ENCODE results near the gene AMN1. TPM values are rescaled to one million over a fixed set of nuclear protein-coding genes. Genes with fewer than 3 reads are reported as not detected.

The AMN1 gene
- total RNA-seq, 4 donors from 2014 or later: 6.8 to 27.6 (median 10.0) TPM

DNA sequence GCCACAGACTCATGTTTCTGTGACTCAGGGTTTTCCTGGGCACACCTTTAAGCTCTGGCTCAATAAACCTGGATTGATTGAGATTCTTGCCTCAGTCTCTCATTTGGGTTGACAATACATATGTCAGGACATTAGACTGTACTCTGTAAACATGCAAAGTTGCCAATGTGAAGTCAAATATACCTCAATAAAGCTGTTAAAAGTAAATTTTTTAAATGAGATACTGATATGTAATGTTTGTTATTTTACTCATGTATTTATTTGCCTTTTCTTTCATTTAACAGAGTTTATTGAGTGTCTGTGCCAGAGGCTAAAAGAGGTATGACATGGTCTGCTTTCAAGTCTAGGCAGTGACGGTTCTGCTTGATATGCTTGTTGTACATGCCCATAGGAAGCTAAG, 73.0 kb downstream of the AMN1 start:
- ATAC-seq (ENCODE audit: low FRiP score): no peak
- TF ChIP-seq, protein P1, sequence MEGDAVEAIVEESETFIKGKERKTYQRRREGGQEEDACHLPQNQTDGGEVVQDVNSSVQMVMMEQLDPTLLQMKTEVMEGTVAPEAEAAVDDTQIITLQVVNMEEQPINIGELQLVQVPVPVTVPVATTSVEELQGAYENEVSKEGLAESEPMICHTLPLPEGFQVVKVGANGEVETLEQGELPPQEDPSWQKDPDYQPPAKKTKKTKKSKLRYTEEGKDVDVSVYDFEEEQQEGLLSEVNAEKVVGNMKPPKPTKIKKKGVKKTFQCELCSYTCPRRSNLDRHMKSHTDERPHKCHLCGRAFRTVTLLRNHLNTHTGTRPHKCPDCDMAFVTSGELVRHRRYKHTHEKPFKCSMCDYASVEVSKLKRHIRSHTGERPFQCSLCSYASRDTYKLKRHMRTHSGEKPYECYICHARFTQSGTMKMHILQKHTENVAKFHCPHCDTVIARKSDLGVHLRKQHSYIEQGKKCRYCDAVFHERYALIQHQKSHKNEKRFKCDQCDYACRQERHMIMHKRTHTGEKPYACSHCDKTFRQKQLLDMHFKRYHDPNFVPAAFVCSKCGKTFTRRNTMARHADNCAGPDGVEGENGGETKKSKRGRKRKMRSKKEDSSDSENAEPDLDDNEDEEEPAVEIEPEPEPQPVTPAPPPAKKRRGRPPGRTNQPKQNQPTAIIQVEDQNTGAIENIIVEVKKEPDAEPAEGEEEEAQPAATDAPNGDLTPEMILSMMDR (IDR thresholded peaks at IDR 0.05): no peak

GRCh38 chr12:31655208-31655607, 73.6 kb downstream of the AMN1 start:
- DNase-seq (ENCODE audit: low spot score) (no peak), ATAC-seq (ENCODE audit: low FRiP score) (no peak)
- TF ChIP-seq, protein P1 (IDR thresholded peaks at IDR 0.05): no peak

More for the DNA sequence above, 73.0 kb downstream of the AMN1 start:
- DNase-seq (ENCODE audit: low spot score): no peak

DNA sequence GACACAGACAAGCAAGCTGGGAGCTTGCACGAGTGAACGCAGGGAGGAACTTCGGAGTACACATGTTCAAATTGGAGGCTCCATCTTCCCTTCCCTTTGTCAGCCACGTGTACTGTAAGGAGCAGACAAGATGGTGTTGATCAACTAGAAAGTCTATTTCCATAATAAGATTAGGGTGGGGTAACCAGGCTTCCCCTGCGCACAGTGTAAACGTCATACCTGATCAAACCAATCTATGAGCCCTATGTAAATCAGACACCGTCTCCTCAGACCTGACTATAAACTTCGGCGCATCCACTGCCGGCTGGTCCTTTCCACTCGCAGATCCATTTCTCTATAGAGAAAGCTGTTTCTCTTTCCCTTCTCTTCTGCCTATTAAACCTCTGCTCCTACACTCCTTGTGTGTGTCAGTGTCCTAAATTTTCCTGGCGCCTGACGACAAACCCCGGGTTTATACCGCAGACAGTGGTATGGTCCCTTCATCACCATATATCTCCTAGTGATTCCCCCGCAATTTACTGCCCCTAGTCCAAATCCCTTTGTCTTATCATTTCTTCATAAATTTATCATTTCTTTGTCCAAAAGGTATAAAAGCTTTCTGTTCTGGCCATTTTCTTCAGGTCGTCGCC, 76.8 kb downstream of the AMN1 start:
- TF ChIP-seq, protein P1 (IDR thresholded peaks at IDR 0.05): no peak
- no peak for DNase-seq (ENCODE audit: low spot score)
- ATAC-seq (ENCODE audit: low FRiP score): no peak

- no peak for DNase-seq (ENCODE audit: low spot score)
- TF ChIP-seq, protein P1 (IDR thresholded peaks at IDR 0.05): no peak
- no peak for ATAC-seq (ENCODE audit: low FRiP score)
Measured at GRCh38 chr12:31650918-31651317, 77.9 kb downstream of the AMN1 start.

GRCh38 chr12:31647086-31647491, 81.7 kb downstream of the AMN1 start:
- ATAC-seq (ENCODE audit: low FRiP score) (no peak), DNase-seq (ENCODE audit: low spot score) (no peak)
- TF ChIP-seq, protein P1 (IDR thresholded peaks at IDR 0.05): no peak

DNA sequence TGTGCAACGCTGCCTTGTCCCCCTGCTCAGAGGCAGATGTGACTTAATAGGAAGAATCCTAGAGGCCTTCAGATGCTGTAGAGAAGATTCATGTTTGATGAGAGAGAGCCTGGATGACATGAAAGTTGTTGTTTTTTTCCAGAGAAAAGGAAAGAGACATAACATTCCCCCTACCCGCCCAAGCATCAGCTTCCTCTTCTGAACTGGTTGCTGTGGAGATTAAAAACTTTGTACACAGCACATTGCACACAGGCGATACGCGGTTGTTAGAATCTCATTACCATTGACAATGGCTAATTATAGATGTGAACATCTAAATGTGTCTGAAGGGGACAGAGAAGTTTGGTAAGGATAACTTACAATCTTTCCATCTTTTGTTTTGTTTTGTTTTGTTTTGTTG, 82.9 kb downstream of the AMN1 start:
- DNase-seq (ENCODE audit: low spot score) (no peak), ATAC-seq (ENCODE audit: low FRiP score) (no peak)
- TF ChIP-seq, protein P1 (IDR thresholded peaks at IDR 0.05): no peak

DNA sequence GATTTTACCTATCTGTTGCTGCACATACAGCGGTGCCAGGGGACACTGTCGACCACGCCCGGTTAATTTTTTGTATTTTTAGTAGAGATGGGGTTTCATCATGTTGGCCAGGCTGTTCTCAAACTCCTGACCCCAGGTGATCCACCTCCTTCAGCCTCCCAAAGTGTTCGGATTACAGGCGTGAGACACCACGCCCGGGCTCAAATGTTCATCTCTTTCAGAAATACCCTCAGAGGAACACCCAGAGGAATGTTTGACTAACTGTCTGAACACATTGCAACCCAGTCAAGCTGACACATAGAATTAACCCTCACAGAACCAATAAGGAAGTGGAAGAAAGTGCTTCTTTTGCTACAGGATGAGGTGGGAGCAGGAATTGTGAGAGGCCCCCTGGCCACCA, 84.3 kb downstream of the AMN1 start:
- DNase-seq (ENCODE audit: low spot score) (no peak), ATAC-seq (ENCODE audit: low FRiP score) (no peak)
- TF ChIP-seq, protein P1 (IDR thresholded peaks at IDR 0.05): no peak
